NT2/D1 (cell line): ENCODE measurements around the gene HNRNPM.

Source experiments
- YY1 ChIP-seq: IDR thresholded peaks from 2 replicates; pipeline ENCODE4 v1.6.1; 2011; ENCODE audit not compliant: insufficient read length, insufficient read depth
- ZNF274 ChIP-seq: IDR thresholded peaks from 2 replicates; pipeline ENCODE4 v1.6.1; 2011; ENCODE audit warnings: mild to moderate bottlenecking, low read depth, low read length

DNA sequence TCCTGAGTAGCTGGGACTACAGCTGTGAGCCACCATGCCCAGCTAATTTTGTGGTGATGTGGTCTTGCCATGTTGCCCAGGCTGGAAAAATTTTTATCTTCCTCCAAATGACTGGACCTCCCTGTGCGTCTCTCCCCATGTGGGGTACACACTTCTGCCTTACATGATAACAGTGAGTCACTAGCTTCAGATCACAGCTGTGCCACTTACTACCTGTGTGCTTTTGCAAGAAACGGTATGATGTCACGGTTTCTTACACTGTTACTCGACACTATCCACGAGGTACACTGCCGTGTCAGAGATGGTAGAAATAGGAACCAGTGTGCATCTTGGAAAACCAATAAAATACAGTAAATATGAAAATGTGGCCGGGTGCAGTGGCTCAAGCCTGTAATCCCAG is 86.7 kb downstream of the HNRNPM start:
- TF ChIP-seq ZNF274: no peak
- TF ChIP-seq YY1: no peak
